GM23338 (cell line): Measurements from ENCODE around the gene ME3. TPM values are rescaled to one million over a fixed set of nuclear protein-coding genes. Genes with fewer than 3 reads are reported as not detected.

Experiments used
- ATAC-seq: fragments of 200-7000 bp; cut with Tn5 transposase; 3 replicates; pipeline ENCODE4 v1.9.1; 2020
- DNase-seq: peaks from one replicate; pipeline ENCODE4 v3.0.0-alpha.2; 2015; ENCODE audit warnings: low spot score
- H2AFZ ChIP-seq: fragments of 200-600 bp; sonication (generic); 2 replicates; pipeline ENCODE4 v1.8.0; 2016; ENCODE audit warnings: antibody characterized with exemption, mild to moderate bottlenecking, moderate library complexity
- H3F3A ChIP-seq: fragments of 200-600 bp; sonication (generic); replicated peaks from 2 replicates; pipeline ENCODE4 v1.8.0; 2017; ENCODE audit warnings: antibody characterized with exemption, mixed run types, low read depth
- H3K27ac ChIP-seq: fragments of 200-600 bp; sonication (generic); 2 replicates; pipeline ENCODE4 v1.6.1; 2016; ENCODE audit warnings: low read depth
- H3K27me3 ChIP-seq: fragments of 200-600 bp; sonication (generic); 2 replicates; pipeline ENCODE4 v1.8.0; 2016; ENCODE audit warnings: mild to moderate bottlenecking, mixed run types, moderate library complexity; ENCODE audit not compliant: insufficient read depth
- H3K36me3 ChIP-seq: fragments of 200-600 bp; sonication (generic); 2 replicates; pipeline ENCODE4 v1.8.0; 2016; ENCODE audit warnings: mild to moderate bottlenecking; ENCODE audit not compliant: insufficient read depth
- H3K4me1 ChIP-seq: fragments of 200-600 bp; sonication (generic); 2 replicates; pipeline ENCODE4 v1.8.0; 2016; ENCODE audit warnings: mild to moderate bottlenecking, moderate library complexity; ENCODE audit not compliant: insufficient read depth
- H3K4me2 ChIP-seq: fragments of 200-600 bp; sonication (generic); 2 replicates; pipeline ENCODE4 v1.7.1; 2017; ENCODE audit warnings: mixed run types
- H3K4me3 ChIP-seq: fragments of 200-600 bp; sonication (generic); 2 replicates; pipeline ENCODE4 v1.6.1; 2016; ENCODE audit warnings: mixed run types
- H3K79me2 ChIP-seq: fragments of 200-600 bp; sonication (generic); replicated peaks from 2 replicates; pipeline ENCODE4 v1.8.0; 2017; ENCODE audit warnings: mild to moderate bottlenecking; ENCODE audit not compliant: insufficient read depth
- H3K9me2 ChIP-seq: fragments of 200-600 bp; sonication (generic); 2 replicates; pipeline ENCODE4 v1.8.0; 2017; ENCODE audit not compliant: insufficient read depth
- H4K20me1 ChIP-seq: fragments of 200-600 bp; sonication (generic); replicated peaks from 2 replicates; pipeline ENCODE4 v1.8.0; 2017; ENCODE audit warnings: mild to moderate bottlenecking; ENCODE audit not compliant: insufficient read depth
- H3K27ac Mint-ChIP-seq: 2 replicates; pipeline ENCODE4 v1.8.0; 2020; ENCODE audit warnings: inconsistent platforms, mild to moderate bottlenecking, moderate library complexity, mixed read lengths
- H3K27me3 Mint-ChIP-seq: 3 replicates; pipeline ENCODE4 v1.8.0; 2022; ENCODE audit warnings: low read depth, mild to moderate bottlenecking, moderate library complexity, mixed read lengths, inconsistent platforms; ENCODE audit not compliant: insufficient read depth, poor library complexity
- H3K36me3 Mint-ChIP-seq: 3 replicates; pipeline ENCODE4 v1.8.0; 2021; ENCODE audit warnings: low read depth, mild to moderate bottlenecking, inconsistent platforms, moderate library complexity, mixed read lengths
- H3K4me1 Mint-ChIP-seq: 3 replicates; pipeline ENCODE4 v1.8.0; 2020; ENCODE audit warnings: mild to moderate bottlenecking, inconsistent platforms, mixed read lengths
- H3K4me3 Mint-ChIP-seq: 3 replicates; pipeline ENCODE4 v1.8.0; 2021; ENCODE audit warnings: moderate library complexity, mild to moderate bottlenecking, inconsistent platforms, mixed read lengths
- H3K9me3 Mint-ChIP-seq: 3 replicates; pipeline ENCODE4 v1.8.0; 2020; ENCODE audit warnings: moderate library complexity, mild to moderate bottlenecking, inconsistent platforms, mixed read lengths
- CREB1 ChIP-seq: fragments of 250-450 bp; sonication (Bioruptor Pico); IDR thresholded peaks from 2 replicates; pipeline ENCODE4 v1.5.0; 2020; ENCODE audit warnings: low read depth, mild to moderate bottlenecking, moderate library complexity
- EZH2 ChIP-seq: fragments of 200-600 bp; sonication (generic); IDR thresholded peaks from one replicate; pipeline ENCODE4 v1.8.0; 2017; ENCODE audit warnings: antibody characterized with exemption, mild to moderate bottlenecking, low read depth; ENCODE audit not compliant: unreplicated experiment
- EZH2phosphoT487 ChIP-seq: fragments of 200-600 bp; sonication (generic); IDR thresholded peaks from one replicate; pipeline ENCODE4 v1.8.1; 2018; ENCODE audit warnings: antibody characterized with exemption; ENCODE audit not compliant: unreplicated experiment
- JUNB ChIP-seq: IDR thresholded peaks from one replicate; pipeline ENCODE4 v1.6.1; 2016; ENCODE audit warnings: antibody characterized with exemption; ENCODE audit not compliant: unreplicated experiment
- NANOG ChIP-seq: IDR thresholded peaks from 2 replicates; pipeline ENCODE4 v1.6.1; 2016; ENCODE audit warnings: antibody characterized with exemption, borderline replicate concordance
- POLR2AphosphoS5 ChIP-seq: IDR thresholded peaks from 2 replicates; pipeline ENCODE4 v1.6.1; 2016; ENCODE audit warnings: antibody characterized with exemption, low read depth
- STAT1 ChIP-seq: IDR thresholded peaks from one replicate; pipeline ENCODE4 v1.6.1; 2016; ENCODE audit warnings: antibody characterized with exemption; ENCODE audit not compliant: unreplicated experiment
- ZNF331 ChIP-seq: fragments of 250-450 bp; sonication (Bioruptor Pico); IDR thresholded peaks from 2 replicates; pipeline ENCODE4 v1.5.0; 2020; ENCODE audit warnings: low read depth, mild to moderate bottlenecking, moderate library complexity
- long read RNA-seq: library from polyadenylated mRNA; unstranded; transcript quantifications from one replicate; pipeline ENCODE4 v2.0.0, GENCODE V29; 2020; ENCODE audit not compliant: unreplicated experiment
- polyA plus RNA-seq: library from polyadenylated mRNA; unstranded; fragments of >200 nt; fragmentation: Nextera tagmentation; extraction: Ambion mirVana; gene quantifications from 2 replicates; pipeline ENCODE4 v1.2.1, GENCODE V29; 2016
- total RNA-seq: library from RNA; depleted of rRNA; stranded (reverse); fragments of >200 nt; shearing (Covaris generic); gene quantifications from 2 replicates; pipeline ENCODE4 v1.2.3, GENCODE V29; 2014; rRNA removed
- TF ChIP-seq, protein P1 (sequence below), 2 experiments: fragments of 200-600 bp in 1 of 2; sonication (generic) in 1 of 2; conservative IDR thresholded peaks; 2 replicates each; pipeline versions ENCODE4 v1.5.1 to v1.6.1; 2016 to 2017; ENCODE audit warnings: antibody characterized with exemption in 2 of 2, low read depth in 2 of 2, mild to moderate bottlenecking in 2 of 2, moderate library complexity in 1 of 2
- TF ChIP-seq, protein P2 (sequence below): fragments of 250-450 bp; sonication (Bioruptor Pico); IDR thresholded peaks from 2 replicates; pipeline ENCODE4 v1.5.0; 2020; ENCODE audit warnings: mild to moderate bottlenecking, moderate library complexity

ME3 gene
- total RNA-seq (3.8 and 4.0 TPM in 2 replicates), polyA plus RNA-seq (1.0 and 1.3 TPM in 2 replicates)
- long read RNA-seq, partial matches to known transcripts, result 0 of 1 reads
- long read RNA-seq, other reads (novel, unspliced or antisense), result 0 of 1 reads

DNA sequence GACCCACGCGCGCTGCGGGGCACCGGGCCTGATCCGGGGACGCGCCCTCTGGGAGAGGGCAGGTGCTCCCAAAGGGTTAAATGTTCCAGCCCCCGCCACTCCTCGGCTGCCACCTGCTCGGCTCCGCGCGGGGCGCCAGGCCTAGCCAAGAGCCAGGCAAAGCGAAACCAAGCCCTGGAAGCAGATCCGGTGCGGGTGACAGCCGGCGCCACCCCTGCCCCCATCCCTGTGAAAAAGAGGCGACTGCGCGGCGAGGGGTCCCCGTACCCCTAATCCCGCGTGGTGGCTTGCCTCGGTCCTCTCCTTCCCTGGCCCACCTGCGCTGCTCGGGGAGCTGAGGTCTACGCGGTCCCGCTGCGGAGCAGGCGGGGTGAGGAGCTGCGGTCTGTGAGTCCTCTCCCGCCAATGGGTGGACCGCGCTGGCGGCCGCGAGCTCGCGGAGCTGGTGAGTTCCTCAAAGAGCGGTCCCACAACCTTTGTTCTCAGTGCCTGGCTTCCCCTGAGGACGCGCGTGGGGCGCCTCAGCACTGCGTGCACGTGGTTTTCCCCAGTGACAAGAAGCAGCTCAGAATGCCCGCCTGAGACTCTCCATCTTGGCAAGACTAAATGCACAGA lies at the start of gene ME3:
TSS of gene ME3 (minus strand) at position 610 of the 615 bp plus-strand sequence.
- peak within 1 kb of the TSS; percentile 79 for H3K4me3 Mint-ChIP-seq
- H3F3A ChIP-seq, result no peaks in the 10 kb centered on the region
- H3K9me3 Mint-ChIP-seq, result no peaks in the 10 kb centered on the region
- H3K27ac Mint-ChIP-seq, result no peak within 1 kb of the TSS
- H3K27me3 Mint-ChIP-seq, result peaks cover 32% of the 10 kb centered on the region
- DNase-seq (peak; percentile 63), ATAC-seq (peak; percentile 78)
- peaks cover 9% of the 10 kb centered on the region for H3K4me1 ChIP-seq
- peak within 1 kb of the TSS; percentile 86 for H3K4me3 ChIP-seq
- no peak within 1 kb of the TSS for H3K27ac ChIP-seq
- TF ChIP-seq JUNB (no peak), STAT1 (no peak), NANOG (no peak), ZNF331 (CRISPR knock-in tag) (no peak), EZH2 (peak; percentile 51), EZH2phosphoT487 (no peak)
- TF ChIP-seq, protein P1, sequence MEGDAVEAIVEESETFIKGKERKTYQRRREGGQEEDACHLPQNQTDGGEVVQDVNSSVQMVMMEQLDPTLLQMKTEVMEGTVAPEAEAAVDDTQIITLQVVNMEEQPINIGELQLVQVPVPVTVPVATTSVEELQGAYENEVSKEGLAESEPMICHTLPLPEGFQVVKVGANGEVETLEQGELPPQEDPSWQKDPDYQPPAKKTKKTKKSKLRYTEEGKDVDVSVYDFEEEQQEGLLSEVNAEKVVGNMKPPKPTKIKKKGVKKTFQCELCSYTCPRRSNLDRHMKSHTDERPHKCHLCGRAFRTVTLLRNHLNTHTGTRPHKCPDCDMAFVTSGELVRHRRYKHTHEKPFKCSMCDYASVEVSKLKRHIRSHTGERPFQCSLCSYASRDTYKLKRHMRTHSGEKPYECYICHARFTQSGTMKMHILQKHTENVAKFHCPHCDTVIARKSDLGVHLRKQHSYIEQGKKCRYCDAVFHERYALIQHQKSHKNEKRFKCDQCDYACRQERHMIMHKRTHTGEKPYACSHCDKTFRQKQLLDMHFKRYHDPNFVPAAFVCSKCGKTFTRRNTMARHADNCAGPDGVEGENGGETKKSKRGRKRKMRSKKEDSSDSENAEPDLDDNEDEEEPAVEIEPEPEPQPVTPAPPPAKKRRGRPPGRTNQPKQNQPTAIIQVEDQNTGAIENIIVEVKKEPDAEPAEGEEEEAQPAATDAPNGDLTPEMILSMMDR (conservative IDR thresholded peaks at IDR 0.05; ENCODE audit: low read depth in 2 of 2), result no peak
- H3K36me3 ChIP-seq, result no peaks in the 10 kb centered on the region
- H4K20me1 ChIP-seq, result no peaks in the 10 kb centered on the region
- peak within 1 kb of the TSS; percentile 99 for H2AFZ ChIP-seq
- no peaks in the 10 kb centered on the region for H3K79me2 ChIP-seq
- H3K27me3 ChIP-seq, result peaks cover 55% of the 10 kb centered on the region
- no peaks in the 10 kb centered on the region for H3K36me3 Mint-ChIP-seq
- peaks cover 3% of the 10 kb centered on the region; the same call in 1 of the 2 replicates for H3K9me2 ChIP-seq
- peaks cover 13% of the 10 kb centered on the region for H3K4me1 Mint-ChIP-seq
- H3K4me2 ChIP-seq, result peak within 1 kb of the TSS; percentile 93

GRCh38 chr11:86722006-86722405 lies 49.6 kb upstream of the ME3 start:
- Histone ChIP-seq H3F3A (no peaks in the 10 kb centered on the region), H3K27ac (no peak overlapping the region), H3K9me2 (peaks cover 3% of the 10 kb centered on the region; the same call in 1 of the 2 replicates), H2AFZ (no peak overlapping the region), H3K79me2 (no peaks in the 10 kb centered on the region), H3K27me3 (no peaks in the 10 kb centered on the region), H3K4me2 (no peak overlapping the region), H3K36me3 (no peaks in the 10 kb centered on the region), H3K4me1 (no peaks in the 10 kb centered on the region), H3K4me3 (no peak overlapping the region), H4K20me1 (no peaks in the 10 kb centered on the region)
- DNase-seq, result no peak
- Mint-ChIP-seq H3K27ac (no peak overlapping the region), H3K27me3 (no peaks in the 10 kb centered on the region), H3K4me1 (no peaks in the 10 kb centered on the region), H3K36me3 (no peaks in the 10 kb centered on the region), H3K9me3 (peaks cover 13% of the 10 kb centered on the region; the same call in 2 of the 3 replicates), H3K4me3 (no peak overlapping the region)
- no peak for ATAC-seq
- TF ChIP-seq EZH2phosphoT487, result no peak
- TF ChIP-seq EZH2, result no peak
- TF ChIP-seq CREB1 (CRISPR knock-in tag), result no peak
- TF ChIP-seq POLR2AphosphoS5, result no peak
- TF ChIP-seq, protein P2, sequence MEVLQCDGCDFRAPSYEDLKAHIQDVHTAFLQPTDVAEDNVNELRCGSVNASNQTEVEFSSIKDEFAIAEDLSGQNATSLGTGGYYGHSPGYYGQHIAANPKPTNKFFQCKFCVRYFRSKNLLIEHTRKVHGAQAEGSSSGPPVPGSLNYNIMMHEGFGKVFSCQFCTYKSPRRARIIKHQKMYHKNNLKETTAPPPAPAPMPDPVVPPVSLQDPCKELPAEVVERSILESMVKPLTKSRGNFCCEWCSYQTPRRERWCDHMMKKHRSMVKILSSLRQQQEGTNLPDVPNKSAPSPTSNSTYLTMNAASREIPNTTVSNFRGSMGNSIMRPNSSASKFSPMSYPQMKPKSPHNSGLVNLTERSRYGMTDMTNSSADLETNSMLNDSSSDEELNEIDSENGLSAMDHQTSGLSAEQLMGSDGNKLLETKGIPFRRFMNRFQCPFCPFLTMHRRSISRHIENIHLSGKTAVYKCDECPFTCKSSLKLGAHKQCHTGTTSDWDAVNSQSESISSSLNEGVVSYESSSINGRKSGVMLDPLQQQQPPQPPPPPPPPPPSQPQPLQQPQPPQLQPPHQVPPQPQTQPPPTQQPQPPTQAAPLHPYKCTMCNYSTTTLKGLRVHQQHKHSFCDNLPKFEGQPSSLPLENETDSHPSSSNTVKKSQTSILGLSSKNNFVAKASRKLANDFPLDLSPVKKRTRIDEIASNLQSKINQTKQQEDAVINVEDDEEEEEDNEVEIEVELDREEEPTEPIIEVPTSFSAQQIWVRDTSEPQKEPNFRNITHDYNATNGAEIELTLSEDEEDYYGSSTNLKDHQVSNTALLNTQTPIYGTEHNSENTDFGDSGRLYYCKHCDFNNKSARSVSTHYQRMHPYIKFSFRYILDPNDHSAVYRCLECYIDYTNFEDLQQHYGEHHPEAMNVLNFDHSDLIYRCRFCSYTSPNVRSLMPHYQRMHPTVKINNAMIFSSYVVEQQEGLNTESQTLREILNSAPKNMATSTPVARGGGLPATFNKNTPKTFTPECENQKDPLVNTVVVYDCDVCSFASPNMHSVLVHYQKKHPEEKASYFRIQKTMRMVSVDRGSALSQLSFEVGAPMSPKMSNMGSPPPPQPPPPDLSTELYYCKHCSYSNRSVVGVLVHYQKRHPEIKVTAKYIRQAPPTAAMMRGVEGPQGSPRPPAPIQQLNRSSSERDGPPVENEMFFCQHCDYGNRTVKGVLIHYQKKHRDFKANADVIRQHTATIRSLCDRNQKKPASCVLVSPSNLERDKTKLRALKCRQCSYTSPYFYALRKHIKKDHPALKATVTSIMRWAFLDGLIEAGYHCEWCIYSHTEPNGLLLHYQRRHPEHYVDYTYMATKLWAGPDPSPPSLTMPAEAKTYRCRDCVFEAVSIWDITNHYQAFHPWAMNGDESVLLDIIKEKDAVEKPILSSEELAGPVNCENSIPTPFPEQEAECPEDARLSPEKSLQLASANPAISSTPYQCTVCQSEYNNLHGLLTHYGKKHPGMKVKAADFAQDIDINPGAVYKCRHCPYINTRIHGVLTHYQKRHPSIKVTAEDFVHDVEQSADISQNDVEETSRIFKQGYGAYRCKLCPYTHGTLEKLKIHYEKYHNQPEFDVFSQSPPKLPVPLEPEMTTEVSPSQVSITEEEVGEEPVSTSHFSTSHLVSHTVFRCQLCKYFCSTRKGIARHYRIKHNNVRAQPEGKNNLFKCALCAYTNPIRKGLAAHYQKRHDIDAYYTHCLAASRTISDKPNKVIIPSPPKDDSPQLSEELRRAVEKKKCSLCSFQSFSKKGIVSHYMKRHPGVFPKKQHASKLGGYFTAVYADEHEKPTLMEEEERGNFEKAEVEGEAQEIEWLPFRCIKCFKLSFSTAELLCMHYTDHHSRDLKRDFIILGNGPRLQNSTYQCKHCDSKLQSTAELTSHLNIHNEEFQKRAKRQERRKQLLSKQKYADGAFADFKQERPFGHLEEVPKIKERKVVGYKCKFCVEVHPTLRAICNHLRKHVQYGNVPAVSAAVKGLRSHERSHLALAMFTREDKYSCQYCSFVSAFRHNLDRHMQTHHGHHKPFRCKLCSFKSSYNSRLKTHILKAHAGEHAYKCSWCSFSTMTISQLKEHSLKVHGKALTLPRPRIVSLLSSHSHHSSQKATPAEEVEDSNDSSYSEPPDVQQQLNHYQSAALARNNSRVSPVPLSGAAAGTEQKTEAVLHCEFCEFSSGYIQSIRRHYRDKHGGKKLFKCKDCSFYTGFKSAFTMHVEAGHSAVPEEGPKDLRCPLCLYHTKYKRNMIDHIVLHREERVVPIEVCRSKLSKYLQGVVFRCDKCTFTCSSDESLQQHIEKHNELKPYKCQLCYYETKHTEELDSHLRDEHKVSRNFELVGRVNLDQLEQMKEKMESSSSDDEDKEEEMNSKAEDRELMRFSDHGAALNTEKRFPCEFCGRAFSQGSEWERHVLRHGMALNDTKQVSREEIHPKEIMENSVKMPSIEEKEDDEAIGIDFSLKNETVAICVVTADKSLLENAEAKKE, result no peak
- TF ChIP-seq, protein P1 (conservative IDR thresholded peaks at IDR 0.05; ENCODE audit: low read depth in 2 of 2), result no peak
- TF ChIP-seq JUNB, result no peak
